Panc1 (cell line): ENCODE measurements around the gene ZBP1. TPM values are rescaled to one million over a fixed set of nuclear protein-coding genes. Genes with fewer than 3 reads are reported as not detected.

Source experiments
- ATAC-seq: fragments of 200-7000 bp; cut with Tn5 transposase; 2 replicates; pipeline ENCODE4 v1.9.1; 2020; ENCODE audit warnings: mild to moderate bottlenecking, moderate library complexity
- BruUV-seq: library from RNA; stranded (reverse); fragments of 400-500 nt; replicated peaks from 2 replicates; lab custom pipeline; 2021; lab: Mats Ljungman, UMichigan
- CTCF ChIA-PET: fragments of 300-600 bp; sonication (Branson Sonifier 250); formaldehyde crosslinking; loops from one replicate; lab custom pipeline; 2022; ENCODE audit warnings: antibody characterized with exemption; lab: Charles Lee
- POLR2A ChIA-PET: fragments of 300-600 bp; sonication (Branson Sonifier 250); formaldehyde crosslinking; loops from one replicate; lab custom pipeline; 2022; ENCODE audit warnings: antibody characterized with exemption; lab: Charles Lee
- DNase-seq: peaks from one replicate; pipeline ENCODE4 v3.0.0-alpha.2; 2010; ENCODE audit warnings: low read depth, low spot score
- H3K27ac ChIP-seq: 2 replicates; pipeline ENCODE4 v1.5.1; 2011; ENCODE audit warnings: mild to moderate bottlenecking, low read length, inconsistent platforms
- H3K27me3 ChIP-seq: fragments of 200-500 bp; sonication (Bioruptor generic); 2 replicates; pipeline ENCODE4 v1.6.0; 2014; ENCODE audit warnings: low read length, inconsistent platforms; ENCODE audit not compliant: control insufficient read depth, insufficient read depth
- H3K36me3 ChIP-seq: fragments of 200-500 bp; sonication (Bioruptor generic); 2 replicates; pipeline ENCODE4 v1.5.1; 2014; ENCODE audit warnings: inconsistent platforms, mild to moderate bottlenecking, low read length, moderate library complexity; ENCODE audit not compliant: control insufficient read depth, insufficient read depth
- H3K4me1 ChIP-seq: 2 replicates; pipeline ENCODE4 v1.5.1; 2011; ENCODE audit warnings: inconsistent platforms, mild to moderate bottlenecking, low read length, moderate library complexity; ENCODE audit not compliant: control insufficient read depth, insufficient read depth
- H3K4me3 ChIP-seq, 2 experiments: 2 replicates each; pipeline ENCODE4 v1.5.1; 2011 to 2012; ENCODE audit warnings: low read depth in 2 of 2, low read length in 2 of 2, mild to moderate bottlenecking in 2 of 2, inconsistent platforms in 1 of 2, moderate library complexity in 1 of 2
- H3K9me3 ChIP-seq: fragments of 200-500 bp; sonication (Bioruptor generic); 2 replicates; pipeline ENCODE4 v1.5.1; 2014; ENCODE audit warnings: low read depth, mild to moderate bottlenecking, inconsistent platforms, low read length, moderate library complexity; ENCODE audit not compliant: control insufficient read depth, insufficient read depth
- POLR2AphosphoS5 ChIP-seq: IDR thresholded peaks from 2 replicates; pipeline ENCODE4 v1.6.1; 2012; ENCODE audit warnings: mild to moderate bottlenecking, low read depth, low read length, moderate library complexity
- SIN3A ChIP-seq: IDR thresholded peaks from 2 replicates; pipeline ENCODE4 v1.6.1; 2012; ENCODE audit warnings: low read depth, mild to moderate bottlenecking, low read length, moderate library complexity, borderline replicate concordance; ENCODE audit not compliant: insufficient read depth
- TCF7L2 ChIP-seq: IDR thresholded peaks from 2 replicates; pipeline ENCODE4 v1.6.1; 2011; ENCODE audit warnings: mild to moderate bottlenecking, low read depth, low read length, inconsistent platforms
- in situ Hi-C: cut with HindIII; loops from 2 replicates; pipeline ENCODE4 v1.10.0; 2016; ENCODE audit warnings: low sequenced_read_pairs, low pct_unique_long_range_greater_than_20kb
- intact Hi-C: fragments of 100-400 bp; cut with micrococcal nuclease; formaldehyde crosslinking; loops from one replicate; pipeline ENCODE4 v1.10.0; 2022; ENCODE audit not compliant: unreplicated experiment
- total RNA-seq: library from RNA; stranded (reverse); gene quantifications from one replicate; pipeline ENCODE4 v1.2.1, GENCODE V29; 2021; ENCODE audit not compliant: unreplicated experiment
- TF ChIP-seq, protein P1 (sequence below), 2 experiments: IDR thresholded peaks; 2 replicates each; pipeline ENCODE4 v1.6.1; 2011 to 2012; ENCODE audit warnings: low read depth in 2 of 2, control low read depth in 1 of 2, low read length in 1 of 2, mild to moderate bottlenecking in 1 of 2, moderate library complexity in 1 of 2; ENCODE audit not compliant: insufficient read depth in 1 of 2
- TF ChIP-seq, protein P2 (sequence below): fragments of 450-650 bp; IDR thresholded peaks from 2 replicates; pipeline ENCODE4 v1.5.1; 2017; ENCODE audit warnings: mild to moderate bottlenecking

Gene ZBP1
- total RNA-seq, 1 experiment from 2014 or later: not detected

DNA sequence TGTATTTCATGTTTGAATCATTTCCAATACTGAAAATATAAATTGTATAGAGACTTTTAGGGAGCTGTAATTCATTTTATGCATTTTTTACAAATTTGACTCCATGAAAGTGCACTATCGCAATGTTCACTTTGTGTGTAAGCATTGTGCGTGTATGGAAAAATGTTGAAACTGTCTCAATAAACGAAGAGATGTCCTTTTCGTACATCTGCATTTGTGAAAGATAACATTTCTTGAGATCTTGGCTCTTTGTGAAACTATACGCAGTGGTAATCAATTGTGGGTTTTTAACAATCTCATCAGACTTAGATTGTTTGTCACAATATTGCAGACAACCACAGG, 18.6 kb upstream of the ZBP1 start:
- TF ChIP-seq, protein P1, sequence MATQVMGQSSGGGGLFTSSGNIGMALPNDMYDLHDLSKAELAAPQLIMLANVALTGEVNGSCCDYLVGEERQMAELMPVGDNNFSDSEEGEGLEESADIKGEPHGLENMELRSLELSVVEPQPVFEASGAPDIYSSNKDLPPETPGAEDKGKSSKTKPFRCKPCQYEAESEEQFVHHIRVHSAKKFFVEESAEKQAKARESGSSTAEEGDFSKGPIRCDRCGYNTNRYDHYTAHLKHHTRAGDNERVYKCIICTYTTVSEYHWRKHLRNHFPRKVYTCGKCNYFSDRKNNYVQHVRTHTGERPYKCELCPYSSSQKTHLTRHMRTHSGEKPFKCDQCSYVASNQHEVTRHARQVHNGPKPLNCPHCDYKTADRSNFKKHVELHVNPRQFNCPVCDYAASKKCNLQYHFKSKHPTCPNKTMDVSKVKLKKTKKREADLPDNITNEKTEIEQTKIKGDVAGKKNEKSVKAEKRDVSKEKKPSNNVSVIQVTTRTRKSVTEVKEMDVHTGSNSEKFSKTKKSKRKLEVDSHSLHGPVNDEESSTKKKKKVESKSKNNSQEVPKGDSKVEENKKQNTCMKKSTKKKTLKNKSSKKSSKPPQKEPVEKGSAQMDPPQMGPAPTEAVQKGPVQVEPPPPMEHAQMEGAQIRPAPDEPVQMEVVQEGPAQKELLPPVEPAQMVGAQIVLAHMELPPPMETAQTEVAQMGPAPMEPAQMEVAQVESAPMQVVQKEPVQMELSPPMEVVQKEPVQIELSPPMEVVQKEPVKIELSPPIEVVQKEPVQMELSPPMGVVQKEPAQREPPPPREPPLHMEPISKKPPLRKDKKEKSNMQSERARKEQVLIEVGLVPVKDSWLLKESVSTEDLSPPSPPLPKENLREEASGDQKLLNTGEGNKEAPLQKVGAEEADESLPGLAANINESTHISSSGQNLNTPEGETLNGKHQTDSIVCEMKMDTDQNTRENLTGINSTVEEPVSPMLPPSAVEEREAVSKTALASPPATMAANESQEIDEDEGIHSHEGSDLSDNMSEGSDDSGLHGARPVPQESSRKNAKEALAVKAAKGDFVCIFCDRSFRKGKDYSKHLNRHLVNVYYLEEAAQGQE (IDR thresholded peaks at IDR 0.05; ENCODE audit: insufficient read depth in 1 of 2, low read depth in 2 of 2, low read length in 1 of 2): no peak
- TF ChIP-seq, protein P2, sequence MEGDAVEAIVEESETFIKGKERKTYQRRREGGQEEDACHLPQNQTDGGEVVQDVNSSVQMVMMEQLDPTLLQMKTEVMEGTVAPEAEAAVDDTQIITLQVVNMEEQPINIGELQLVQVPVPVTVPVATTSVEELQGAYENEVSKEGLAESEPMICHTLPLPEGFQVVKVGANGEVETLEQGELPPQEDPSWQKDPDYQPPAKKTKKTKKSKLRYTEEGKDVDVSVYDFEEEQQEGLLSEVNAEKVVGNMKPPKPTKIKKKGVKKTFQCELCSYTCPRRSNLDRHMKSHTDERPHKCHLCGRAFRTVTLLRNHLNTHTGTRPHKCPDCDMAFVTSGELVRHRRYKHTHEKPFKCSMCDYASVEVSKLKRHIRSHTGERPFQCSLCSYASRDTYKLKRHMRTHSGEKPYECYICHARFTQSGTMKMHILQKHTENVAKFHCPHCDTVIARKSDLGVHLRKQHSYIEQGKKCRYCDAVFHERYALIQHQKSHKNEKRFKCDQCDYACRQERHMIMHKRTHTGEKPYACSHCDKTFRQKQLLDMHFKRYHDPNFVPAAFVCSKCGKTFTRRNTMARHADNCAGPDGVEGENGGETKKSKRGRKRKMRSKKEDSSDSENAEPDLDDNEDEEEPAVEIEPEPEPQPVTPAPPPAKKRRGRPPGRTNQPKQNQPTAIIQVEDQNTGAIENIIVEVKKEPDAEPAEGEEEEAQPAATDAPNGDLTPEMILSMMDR: no peak
- no peak for TF ChIP-seq SIN3A
- TF ChIP-seq TCF7L2: no peak
- no peak for TF ChIP-seq POLR2AphosphoS5
- H3K27ac ChIP-seq: no peak overlapping the region
- H3K9me3 ChIP-seq: no peaks in the 10 kb centered on the region; the same call in 1 of the 2 replicates
- no peak overlapping the region for H3K4me3 ChIP-seq
- DNase-seq (no peak), ATAC-seq (no peak)
- H3K4me1 ChIP-seq: no peaks in the 10 kb centered on the region
- BruUV-seq: no TSS peak
- no peaks in the 10 kb centered on the region for H3K36me3 ChIP-seq
- intact Hi-C loops: no loop called here
- no peaks in the 10 kb centered on the region for H3K27me3 ChIP-seq
- in situ Hi-C loops: loop anchor here (25.0 kb wide), 1 partner anchor 548 kb away; no protein-coding TSS in a partner anchor
- ChIA-PET POLR2A (no interaction called here), CTCF (no interaction called here)

DNA sequence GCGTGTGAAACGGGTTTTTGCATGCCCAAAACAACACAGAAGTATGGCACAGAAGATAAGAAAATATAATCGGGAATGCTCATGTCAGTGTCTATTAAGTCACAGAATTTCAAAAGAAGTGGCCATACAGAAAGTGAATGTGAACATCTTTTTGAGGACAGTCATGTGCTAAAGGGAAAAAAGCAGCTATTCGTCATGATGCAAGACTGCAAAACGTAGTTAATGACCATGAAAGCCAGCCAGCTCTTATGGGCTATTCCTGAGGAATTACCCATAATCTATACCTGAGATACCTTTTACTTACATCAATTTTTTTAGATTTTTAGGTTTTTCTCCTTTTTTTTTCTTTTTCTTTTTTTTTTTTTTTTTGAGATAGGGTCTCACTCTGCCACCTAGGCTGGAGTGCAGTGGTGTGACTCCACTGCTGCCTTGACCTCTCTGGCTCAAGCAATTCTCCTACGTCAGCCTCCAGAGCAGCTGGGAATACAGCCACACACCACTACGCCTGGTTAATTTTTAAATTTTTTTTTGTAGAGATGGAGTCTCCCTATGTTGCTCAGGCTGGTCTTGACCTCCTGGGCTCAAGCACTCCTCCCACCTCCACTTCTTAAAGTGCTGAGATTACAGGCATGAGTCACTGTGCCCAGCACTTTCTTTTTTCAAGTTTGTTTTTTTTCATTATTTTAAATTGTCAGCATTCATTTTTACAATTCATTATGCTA, 18.1 kb upstream of the ZBP1 start:
- TF ChIP-seq TCF7L2 (no peak), SIN3A (no peak)
- TF ChIP-seq, protein P1 (IDR thresholded peaks at IDR 0.05; ENCODE audit: insufficient read depth in 1 of 2, low read depth in 2 of 2, low read length in 1 of 2): no peak
- Histone ChIP-seq H3K36me3 (no peaks in the 10 kb centered on the region), H3K4me3 (no peak overlapping the region), H3K4me1 (no peaks in the 10 kb centered on the region), H3K9me3 (no peaks in the 10 kb centered on the region; the same call in 1 of the 2 replicates), H3K27ac (no peak overlapping the region), H3K27me3 (no peaks in the 10 kb centered on the region)
- in situ Hi-C loops (loop anchor here (25.0 kb wide), 1 partner anchor 549 kb away; no protein-coding TSS in a partner anchor), intact Hi-C loops (no loop called here)
- DNase-seq: no peak
- CTCF ChIA-PET: no interaction called here
- no peak for ATAC-seq
- BruUV-seq: no TSS peak
- POLR2A ChIA-PET: no interaction called here
